Lower leg skin (tissue), 4 donors: ENCODE data around the gene CIART. TPM values are rescaled to one million over a fixed set of nuclear protein-coding genes. Genes with fewer than 3 reads are reported as not detected.
A peak's percentile ranks its signal among the peaks of the same experiment; 100 is the strongest.
"Not testable (repeated sequence)": the region's sequence is repeated elsewhere in the genome, so short reads cannot be mapped to it uniquely, and the experiment has no call there.

Experiments used
- DNase-seq, 2 donors: peaks; one replicate each; pipeline ENCODE4 v3.0.0-alpha.2; 2019; ENCODE audit warnings: low spot score in 2 of 2
- H3K4me3 ChIP-seq: fragments of 200-600 bp; sonication (generic); 2 replicates; pipeline ENCODE4 v1.5.1; 2017; ENCODE audit warnings: mild to moderate bottlenecking, low read depth; ENCODE audit not compliant: poor library complexity, severe bottlenecking
- POLR2A ChIP-seq, 2 donors: fragments of 450-650 bp; IDR thresholded peaks; one replicate each; pipeline ENCODE4 v1.6.1; 2016 to 2017; ENCODE audit warnings: antibody characterized with exemption in 2 of 2, mild to moderate bottlenecking in 1 of 2, moderate library complexity in 1 of 2
- WGBS, 2 donors: methylation state at CpG; one replicate each; pipeline ENCODE4 v1.1.5; 2018; 5-methylcytosine and 5-hydroxymethylcytosine counted together
- intact Hi-C: fragments of 100-400 bp; cut with DNase I; formaldehyde crosslinking; loops from one replicate; pipeline ENCODE4 v1.15.0; 2023; ENCODE audit warnings: low total_unique reads
- total RNA-seq, 4 donors: library from RNA; depleted of rRNA; stranded (reverse); fragments of >200 nt; gene quantifications; one replicate each; pipeline ENCODE4 v1.1.0, GENCODE V29; 2016
- TF ChIP-seq, protein P1 (sequence below), 3 donors: fragments of 450-650 bp; IDR thresholded peaks; one replicate each; pipeline ENCODE4 v1.5.1; 2016; ENCODE audit warnings: antibody characterized with exemption in 3 of 3, mild to moderate bottlenecking in 3 of 3, moderate library complexity in 2 of 3

Gene CIART
- total RNA-seq, 4 donors from 2014 or later = 16.1 to 34.8 (median 23.4) TPM

DNA sequence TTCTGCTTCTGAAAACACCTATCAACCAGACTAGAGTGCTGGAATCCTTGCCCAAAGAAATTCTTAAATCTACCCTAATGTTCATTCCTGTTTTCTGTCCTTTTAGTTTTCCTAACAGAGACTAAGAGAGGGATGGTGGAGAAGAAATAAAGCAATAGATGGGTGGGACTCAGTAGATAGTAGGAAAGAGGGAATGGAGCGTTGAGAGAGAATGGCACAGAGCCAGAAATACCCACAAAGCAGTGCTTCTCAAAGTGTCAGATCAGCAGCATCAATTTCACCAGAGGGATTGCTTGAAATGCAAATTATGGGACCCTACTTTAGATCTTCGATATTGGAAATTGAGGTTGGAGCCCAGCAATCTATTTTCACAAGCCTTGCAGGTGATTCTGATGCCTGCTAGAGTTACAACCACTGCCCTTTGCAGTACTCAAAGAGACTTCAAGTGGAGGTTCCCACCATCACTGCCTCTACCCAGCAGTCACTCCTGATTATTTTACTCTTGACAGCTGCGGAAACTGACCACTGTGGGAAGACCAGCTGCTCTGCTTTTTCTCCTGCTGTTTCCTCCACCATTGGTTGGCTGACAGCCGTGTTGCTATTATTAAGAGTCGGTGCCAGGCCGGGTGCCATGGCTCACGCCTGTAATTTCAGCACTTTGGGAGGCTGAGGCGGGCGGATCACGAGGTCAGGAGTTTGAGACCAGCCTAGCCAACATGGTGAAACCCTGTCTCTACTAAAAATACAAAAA is 27.6 kb downstream of the CIART start:
- TF ChIP-seq POLR2A (IDR thresholded peaks at IDR 0.05) = no peak
- TF ChIP-seq, protein P1, sequence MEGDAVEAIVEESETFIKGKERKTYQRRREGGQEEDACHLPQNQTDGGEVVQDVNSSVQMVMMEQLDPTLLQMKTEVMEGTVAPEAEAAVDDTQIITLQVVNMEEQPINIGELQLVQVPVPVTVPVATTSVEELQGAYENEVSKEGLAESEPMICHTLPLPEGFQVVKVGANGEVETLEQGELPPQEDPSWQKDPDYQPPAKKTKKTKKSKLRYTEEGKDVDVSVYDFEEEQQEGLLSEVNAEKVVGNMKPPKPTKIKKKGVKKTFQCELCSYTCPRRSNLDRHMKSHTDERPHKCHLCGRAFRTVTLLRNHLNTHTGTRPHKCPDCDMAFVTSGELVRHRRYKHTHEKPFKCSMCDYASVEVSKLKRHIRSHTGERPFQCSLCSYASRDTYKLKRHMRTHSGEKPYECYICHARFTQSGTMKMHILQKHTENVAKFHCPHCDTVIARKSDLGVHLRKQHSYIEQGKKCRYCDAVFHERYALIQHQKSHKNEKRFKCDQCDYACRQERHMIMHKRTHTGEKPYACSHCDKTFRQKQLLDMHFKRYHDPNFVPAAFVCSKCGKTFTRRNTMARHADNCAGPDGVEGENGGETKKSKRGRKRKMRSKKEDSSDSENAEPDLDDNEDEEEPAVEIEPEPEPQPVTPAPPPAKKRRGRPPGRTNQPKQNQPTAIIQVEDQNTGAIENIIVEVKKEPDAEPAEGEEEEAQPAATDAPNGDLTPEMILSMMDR (IDR thresholded peaks at IDR 0.05) = no peak
- 77 to 85% methylated on average over 10 of the region's 10 CpGs for WGBS, 2 donors
- no peak for DNase-seq
- intact Hi-C loops = no loop called here
- H3K4me3 ChIP-seq = no peak overlapping the region

DNA sequence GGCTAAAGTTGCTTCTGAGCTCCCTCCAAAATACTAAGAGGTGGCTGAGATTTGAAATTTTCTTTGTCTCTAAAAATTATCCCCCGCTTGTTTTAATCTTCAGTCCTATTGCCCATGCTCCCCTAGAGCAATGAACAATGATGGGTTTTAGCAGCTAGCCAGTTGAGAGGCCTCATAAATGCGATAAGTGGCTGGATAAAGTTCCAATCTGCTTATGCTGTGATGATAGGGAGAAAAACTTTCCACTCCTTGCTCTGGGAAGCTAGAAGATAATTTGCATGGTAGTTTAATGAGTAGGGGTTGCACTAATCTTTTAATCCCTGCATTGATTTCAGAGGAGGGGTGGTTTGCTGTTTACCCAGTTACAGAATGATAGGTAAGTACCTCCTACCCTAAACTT is 29.4 kb downstream of the CIART start:
- no peak for DNase-seq
- 93 to 95% methylated on average over 2 of the region's 2 CpGs for WGBS, 2 donors
- TF ChIP-seq POLR2A (IDR thresholded peaks at IDR 0.05) = no peak
- TF ChIP-seq, protein P1 (IDR thresholded peaks at IDR 0.05) = no peak
- intact Hi-C loops = no loop called here
- no peak overlapping the region for H3K4me3 ChIP-seq

DNA sequence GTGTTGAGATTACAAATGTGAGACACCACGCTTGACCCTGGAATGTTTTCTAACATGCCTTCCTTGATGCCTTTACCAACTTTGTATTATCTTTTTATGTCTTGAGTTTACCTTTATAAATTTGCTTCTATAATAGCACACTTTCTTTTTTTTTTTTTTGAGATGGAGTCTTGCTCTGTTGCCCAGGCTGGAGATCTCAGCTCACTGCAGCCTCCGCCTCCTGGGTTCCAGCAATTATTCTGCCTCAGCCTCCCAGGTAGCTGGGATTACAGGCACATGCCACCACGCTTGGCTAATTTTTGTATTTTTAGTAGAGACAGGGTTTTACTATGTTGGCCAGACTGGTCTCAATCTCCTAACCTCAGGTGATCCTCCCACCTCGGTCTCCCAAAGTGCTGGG is 32.3 kb downstream of the CIART start:
- DNase-seq, intact Hi-C loops, H3K4me3 ChIP-seq: not testable (repeated sequence)
- WGBS, 2 donors = 83 to 97% methylated on average over 4 of the region's 4 CpGs

DNA sequence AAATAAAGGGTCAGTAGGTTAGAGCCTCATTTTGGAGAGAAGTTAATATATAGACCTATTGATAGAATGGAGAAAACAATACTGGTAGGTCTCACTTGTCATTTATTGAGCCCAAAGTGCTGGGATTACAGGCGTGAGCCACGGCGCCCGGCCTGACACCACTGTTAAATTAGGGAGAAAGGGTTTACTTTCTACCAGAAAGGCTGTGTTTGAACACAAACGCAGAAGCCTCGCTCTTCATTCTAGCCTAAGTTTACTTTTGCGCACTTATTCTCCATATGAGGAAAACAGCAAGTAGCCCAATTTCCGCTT is 38.3 kb downstream of the CIART start:
- TF ChIP-seq, protein P1 (IDR thresholded peaks at IDR 0.05) = no peak
- TF ChIP-seq POLR2A (IDR thresholded peaks at IDR 0.05) = no peak
- intact Hi-C loops = no loop called here
- 83 to 86% methylated on average over 8 of the region's 8 CpGs for WGBS, 2 donors
- DNase-seq = no peak
- H3K4me3 ChIP-seq = no peak overlapping the region

DNA sequence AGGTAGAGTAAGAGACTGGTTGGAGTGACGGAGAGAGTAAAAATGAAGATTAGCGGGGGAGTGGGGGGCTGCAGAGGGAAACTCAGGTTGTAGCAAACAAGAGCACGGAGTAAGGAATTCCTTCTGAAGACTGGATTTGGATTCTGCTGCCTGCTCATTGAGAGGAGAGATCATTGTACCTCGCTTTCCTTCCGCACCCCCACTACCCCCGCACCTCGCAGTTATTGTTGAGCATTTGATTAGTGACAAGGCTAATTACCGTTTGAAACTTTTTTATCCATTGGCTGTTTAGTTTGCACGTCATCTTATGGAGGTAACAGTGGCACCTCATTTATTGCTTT is 39.4 kb downstream of the CIART start:
- H3K4me3 ChIP-seq = peak overlapping the region; percentile 90

DNA sequence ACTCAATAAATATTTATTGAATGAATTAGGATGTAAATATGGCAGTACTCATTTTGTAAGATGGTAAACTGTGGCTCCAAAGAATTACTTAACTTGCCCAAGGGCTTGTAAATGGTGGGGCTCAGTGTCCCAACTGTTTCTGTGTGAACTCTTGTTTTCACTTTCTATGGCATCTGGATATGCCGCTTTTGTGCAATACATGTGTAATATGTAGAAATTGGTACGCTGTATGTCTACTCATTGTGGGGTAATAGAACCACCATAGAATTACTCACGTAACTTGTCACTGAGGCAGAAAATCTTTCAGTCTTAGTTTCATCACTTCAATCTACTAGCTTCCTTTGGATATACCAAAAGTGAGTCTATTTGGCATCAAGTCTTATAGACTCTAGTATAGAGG is 40.0 kb downstream of the CIART start:
- TF ChIP-seq, protein P1 (IDR thresholded peaks at IDR 0.05) = no peak
- TF ChIP-seq POLR2A (IDR thresholded peaks at IDR 0.05) = no peak
- intact Hi-C loops = no loop called here
- H3K4me3 ChIP-seq = no peak overlapping the region
- DNase-seq = no peak
- WGBS, 2 donors = 77 to 83% methylated on average over 3 of the region's 3 CpGs

More for the DNA sequence above, 39.4 kb downstream of the CIART start:
- 0% methylated on average over 9 of the region's 9 CpGs for WGBS, 2 donors
- intact Hi-C loops = no loop called here
- no peak for DNase-seq
- TF ChIP-seq, protein P1 (IDR thresholded peaks at IDR 0.05) = no peak
- TF ChIP-seq POLR2A (IDR thresholded peaks at IDR 0.05) = no peak
